HepG2 (cell line): Measurements from ENCODE around the gene B3GNT5. TPM values are rescaled to one million over a fixed set of nuclear protein-coding genes. Genes with fewer than 3 reads are reported as not detected.
A peak's percentile ranks its signal among the peaks of the same experiment; 100 is the strongest.

Source experiments
- ATAC-seq: fragments of 200-7000 bp; cut with Tn5 transposase; 3 replicates; pipeline ENCODE4 v1.9.1; 2020; ENCODE audit warnings: mild to moderate bottlenecking, moderate library complexity
- BruUV-seq: library from RNA; stranded (reverse); fragments of 400-500 nt; replicated peaks from 2 replicates; lab custom pipeline; 2021; lab: Mats Ljungman, UMichigan
- CTCF ChIA-PET: fragments of 300-600 bp; formaldehyde crosslinking; extraction: SDS; loops from one replicate; lab custom pipeline; 2021; ENCODE audit warnings: low total read pairs, inconsistent platforms, low intra/inter-chr PET ratio; lab: Yijun Ruan, JAX
- POLR2A ChIA-PET: fragments of 350-600 bp; sonication (Branson Sonifier 250); formaldehyde crosslinking; loops from one replicate; lab custom pipeline; 2020; ENCODE audit warnings: antibody characterized with exemption, inconsistent platforms; lab: Yijun Ruan, JAX
- DNase-seq: peaks from one replicate; pipeline ENCODE4 v3.0.0-alpha.2; 2015; ENCODE audit warnings: low spot score
- FAIRE-seq: peaks from 3 replicates; lab custom pipeline; 2011; peaks lifted over from hg19 to GRCh38; lab: Jason Lieb, UNC
- H2AFZ ChIP-seq: one replicate; pipeline ENCODE4 v1.6.1; 2011; ENCODE audit warnings: low read length, inconsistent platforms
- H3K27ac ChIP-seq: fragments of 300-600 bp; 3 replicates; pipeline ENCODE4 v1.8.0; 2011; ENCODE audit warnings: mixed run types, mild to moderate bottlenecking, mixed read lengths, low read length, inconsistent platforms; ENCODE audit not compliant: insufficient read depth; ENCODE audit errors: extremely low read length
- H3K27me3 ChIP-seq, 2 experiments: fragments of 200-600 bp in 1 of 2; 2 replicates in 1 of 2; 3 replicates in 1 of 2; pipeline versions ENCODE4 v1.6.0 to v1.8.0; 2011; ENCODE audit warnings: low read length in 2 of 2, mild to moderate bottlenecking in 2 of 2, moderate library complexity in 2 of 2, inconsistent platforms in 1 of 2; ENCODE audit not compliant: insufficient read depth in 2 of 2, control insufficient read depth in 1 of 2
- H3K36me3 ChIP-seq, 2 experiments: fragments of 200-600 bp in 1 of 2; replicated peaks in 1 of 2; 2 replicates in 1 of 2; 3 replicates in 1 of 2; pipeline versions ENCODE4 v1.5.1 to v1.8.0; 2011; ENCODE audit warnings: low read length in 2 of 2, inconsistent platforms in 1 of 2; ENCODE audit not compliant: insufficient read depth in 2 of 2, control insufficient read depth in 1 of 2
- H3K4me1 ChIP-seq: 2 replicates; pipeline ENCODE4 v1.5.1; 2012; ENCODE audit warnings: low read length, inconsistent platforms; ENCODE audit not compliant: insufficient read depth
- H3K4me2 ChIP-seq: 2 replicates; pipeline ENCODE4 v1.6.0; 2011; ENCODE audit warnings: low read depth, low read length, inconsistent platforms
- H3K4me3 ChIP-seq, 3 experiments: fragments of 200-600 bp in 1 of 3; sonication (generic), shearing (Covaris generic) in 1 of 3; replicated peaks in 1 of 3; 2 replicates each; pipeline ENCODE4 v1.5.1; 2011 to 2016; ENCODE audit warnings: low read length in 3 of 3, inconsistent platforms in 2 of 3, low read depth in 2 of 3, mild to moderate bottlenecking in 2 of 3, control low read depth in 1 of 3, mixed read lengths in 1 of 3; ENCODE audit not compliant: insufficient read depth in 1 of 3
- H3K79me2 ChIP-seq: one replicate; pipeline ENCODE4 v1.6.1; 2011; ENCODE audit warnings: low read length, inconsistent platforms; ENCODE audit not compliant: insufficient read depth
- H3K9ac ChIP-seq: 2 replicates; pipeline ENCODE4 v1.6.0; 2011; ENCODE audit warnings: mild to moderate bottlenecking, low read depth, low read length, inconsistent platforms; ENCODE audit not compliant: insufficient read depth
- H3K9me3 ChIP-seq: 2 replicates; pipeline ENCODE4 v1.5.1; 2012; ENCODE audit warnings: mild to moderate bottlenecking, low read length
- H4K20me1 ChIP-seq: 2 replicates; pipeline ENCODE4 v1.6.0; 2011; ENCODE audit warnings: inconsistent platforms, mild to moderate bottlenecking, low read length, moderate library complexity; ENCODE audit not compliant: insufficient read depth
- NFE2 ChIP-seq: sonication (generic); formaldehyde crosslinking; IDR thresholded peaks from 2 replicates; pipeline ENCODE4 v1.4.0; 2020; ENCODE audit warnings: missing genetic modification reagents
- PHF20 ChIP-seq: sonication (generic); formaldehyde crosslinking; IDR thresholded peaks from 2 replicates; pipeline ENCODE4 v1.5.0; 2020; ENCODE audit warnings: mild to moderate bottlenecking, missing genetic modification reagents
- PPARG ChIP-seq: conservative IDR thresholded peaks from 2 replicates; pipeline ENCODE4 v1.6.1; 2016; ENCODE audit warnings: missing biosample characterization, missing genetic modification reagents
- RBM39 ChIP-seq: fragments of 200-400 bp; formaldehyde crosslinking; IDR thresholded peaks from one replicate; pipeline ENCODE4 v1.6.1; 2018; ENCODE audit warnings: antibody characterized with exemption, mild to moderate bottlenecking, low read depth, low read length; ENCODE audit not compliant: poor library complexity, severe bottlenecking
- THRA ChIP-seq: sonication (generic); formaldehyde crosslinking; IDR thresholded peaks from 2 replicates; pipeline ENCODE4 v1.4.0; 2020; ENCODE audit warnings: missing genetic modification reagents, borderline replicate concordance
- ZBTB3 ChIP-seq: sonication (generic); formaldehyde crosslinking; IDR thresholded peaks from 2 replicates; pipeline ENCODE4 v1.4.0; 2020; ENCODE audit warnings: low read depth, mild to moderate bottlenecking, moderate library complexity, missing genetic modification reagents, borderline replicate concordance
- WGBS: methylation state at CpG from one replicate; pipeline ENCODE4 v1.1.6; 2017; ENCODE audit warnings: low lambda C conversion rate; 5-methylcytosine and 5-hydroxymethylcytosine counted together
- in situ Hi-C: cut with HindIII; loops from 2 replicates; pipeline ENCODE4 v1.10.0; 2017; ENCODE audit warnings: low pct_unique_long_range_greater_than_20kb; ENCODE audit not compliant: extremely low pct_ligation_motif_present
- intact Hi-C: fragments of 100-400 bp; cut with micrococcal nuclease; formaldehyde crosslinking; loops from one replicate; pipeline ENCODE4 v1.10.0; 2022; ENCODE audit not compliant: unreplicated experiment
- polyA plus RNA-seq, 8 experiments: library from polyadenylated mRNA; depleted of rRNA in 3 of 8; stranded (reverse) in 7 of 8; unstranded in 1 of 8; fragments of >200 nt; fragmentation: Illumina TruSeq in 4 of 8; extraction: Trizol in 4 of 8; gene quantifications; 2 replicates each; pipeline versions ENCODE4 v1.2.1 to v1.2.3, GENCODE V29; 2011 to 2016; ENCODE audit warnings: low read depth in 4 of 8, missing spikeins in 1 of 8, mixed read lengths in 1 of 8; ENCODE audit not compliant: insufficient read depth in 1 of 8
- total RNA-seq, 5 experiments: library from RNA; depleted of rRNA; stranded (reverse); fragments of >200 nt; fragmentation: Illumina TruSeq; extraction: Trizol; gene quantifications; 2 replicates each; pipeline ENCODE4 v1.2.3, GENCODE V29; 2016; ENCODE audit warnings: low read depth in 1 of 5

Gene B3GNT5
- total and polyA plus RNA-seq, 2 of the 13 experiments (the other 11 are each of a cell fraction or from before 2014, with no cell fraction given), result not detected

- peak; percentile 22; the same call in 1 of the 2 replicates for TF ChIP-seq THRA
These were observed 56.2 kb downstream of the B3GNT5 start (continued) for GRCh38 chr3:183309276-183309675.

- Histone ChIP-seq H3K9ac (no peak overlapping the region), H3K27ac (no peak overlapping the region), H3K9me3 (no peaks in the 10 kb centered on the region), H3K4me3 (no peak overlapping the region)
- CTCF ChIA-PET, result no interaction called here
- FAIRE-seq, result no peak
- POLR2A ChIA-PET, result no interaction called here
- BruUV-seq, result no TSS peak
- no peak for DNase-seq
- TF ChIP-seq PPARG (CRISPR knock-in tag) (no peak), NFE2 (CRISPR knock-in tag) (no peak), RBM39 (no peak), PHF20 (CRISPR knock-in tag) (no peak), ZBTB3 (CRISPR knock-in tag) (no peak)
- TF ChIP-seq, all 625 proteins: peak for 0
- intact Hi-C loops (no loop called here), in situ Hi-C loops (no loop called here)
- H2AFZ ChIP-seq, result no peak overlapping the region
- H3K27me3 ChIP-seq, result peaks cover 2 to 13% of the 10 kb centered on the region in 2 experiments; a peak in 2 of 5 replicates
- no peaks in the 10 kb centered on the region for H3K36me3 ChIP-seq
- H3K79me2 ChIP-seq, result no peaks in the 10 kb centered on the region
- H3K4me1 ChIP-seq, result peaks cover 11% of the 10 kb centered on the region
- H3K4me2 ChIP-seq, result no peak overlapping the region
- H4K20me1 ChIP-seq, result no peaks in the 10 kb centered on the region
- ATAC-seq, result no peak
- 54% methylated on average over 3 of the region's 3 CpGs for WGBS
These were observed 57.9 kb downstream of the B3GNT5 start for GRCh38 chr3:183310936-183311335.
